GM21576 (cell line): ENCODE measurements around the gene TRIM44.
"Not testable (repeated sequence)": the region's sequence is repeated elsewhere in the genome, so short reads cannot be mapped to it uniquely, and the experiment has no call there.

Experiments used
- ATAC-seq: cut with Tn5 transposase; IDR thresholded peaks from one replicate; pipeline ENCODE4 v1.9.1; 2021; ENCODE audit warnings: mild to moderate bottlenecking, moderate library complexity; ENCODE audit not compliant: unreplicated experiment

Gene TRIM44

GRCh38 chr11:35714882-35715627 is 52.5 kb downstream of the TRIM44 start:
- peak; percentile 76 for ATAC-seq

- not testable (repeated sequence) for ATAC-seq
Measured at GRCh38 chr11:35715677-35716076, 53.1 kb downstream of the TRIM44 start.

- ATAC-seq: no peak
Measured at GRCh38 chr11:35717043-35717442, 54.5 kb downstream of the TRIM44 start.

GRCh38 chr11:35717520-35717919 is 54.9 kb downstream of the TRIM44 start:
- ATAC-seq: no peak

- ATAC-seq: peak; percentile 52
Measured at GRCh38 chr11:35721651-35722282, 59.2 kb downstream of the TRIM44 start.

- ATAC-seq: no peak
Measured at GRCh38 chr11:35722641-35723040, 60.1 kb downstream of the TRIM44 start.

GRCh38 chr11:35723493-35723892 is 60.9 kb downstream of the TRIM44 start:
- no peak for ATAC-seq

GRCh38 chr11:35723913-35724312 is 61.3 kb downstream of the TRIM44 start:
- no peak for ATAC-seq

GRCh38 chr11:35725885-35726284 is 63.3 kb downstream of the TRIM44 start:
- ATAC-seq: no peak

- ATAC-seq: no peak
Measured at GRCh38 chr11:35727140-35727539, 64.6 kb downstream of the TRIM44 start.

GRCh38 chr11:35730254-35730653 is 67.7 kb downstream of the TRIM44 start:
- ATAC-seq: no peak

- no peak for ATAC-seq
Measured at GRCh38 chr11:35734669-35735410, 72.3 kb downstream of the TRIM44 start.

- no peak for ATAC-seq
Measured at GRCh38 chr11:35735411-35735810, 72.8 kb downstream of the TRIM44 start.

- no peak for ATAC-seq
Measured at GRCh38 chr11:35735903-35736302, 73.3 kb downstream of the TRIM44 start.

- ATAC-seq: no peak
Measured at GRCh38 chr11:35736952-35737351, 74.4 kb downstream of the TRIM44 start.

GRCh38 chr11:35740061-35740799 is 77.7 kb downstream of the TRIM44 start:
- no peak for ATAC-seq

- no peak for ATAC-seq
Measured at GRCh38 chr11:35742707-35743454, 80.3 kb downstream of the TRIM44 start.

- no peak for ATAC-seq
Measured at GRCh38 chr11:35746356-35747153, 84.0 kb downstream of the TRIM44 start.

GRCh38 chr11:35747668-35748067 is 85.1 kb downstream of the TRIM44 start:
- no peak for ATAC-seq

- no peak for ATAC-seq
Measured at GRCh38 chr11:35748644-35749043, 86.1 kb downstream of the TRIM44 start.
